NCI-H2081 (cell line): ENCODE measurements around the gene DSG2.

Experiments used
- DNase-seq, 2 experiments: peaks; one replicate each; lab custom pipeline; 2025; lab: John Stamatoyannopoulos, UW

The DSG2 gene

DNA sequence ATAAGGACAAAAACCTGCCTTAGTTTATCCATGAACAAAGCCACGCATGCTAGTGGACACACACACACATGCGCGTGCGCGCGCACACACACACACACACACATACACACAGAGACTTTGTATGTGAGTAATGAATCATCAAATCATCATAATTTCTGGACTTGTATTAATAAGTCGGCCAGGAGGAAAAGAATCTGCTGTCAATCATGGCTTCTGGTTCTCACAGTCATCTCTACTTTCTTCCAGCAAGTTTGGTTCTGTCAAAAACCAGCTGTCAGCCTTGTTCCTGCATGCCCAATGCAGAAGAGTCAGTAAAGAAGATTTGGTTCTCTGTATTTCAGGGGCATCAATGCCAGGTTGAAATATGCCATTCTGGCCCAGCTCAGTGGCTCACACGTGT lies 92.6 kb downstream of the DSG2 start:
- no peak for DNase-seq

DNA sequence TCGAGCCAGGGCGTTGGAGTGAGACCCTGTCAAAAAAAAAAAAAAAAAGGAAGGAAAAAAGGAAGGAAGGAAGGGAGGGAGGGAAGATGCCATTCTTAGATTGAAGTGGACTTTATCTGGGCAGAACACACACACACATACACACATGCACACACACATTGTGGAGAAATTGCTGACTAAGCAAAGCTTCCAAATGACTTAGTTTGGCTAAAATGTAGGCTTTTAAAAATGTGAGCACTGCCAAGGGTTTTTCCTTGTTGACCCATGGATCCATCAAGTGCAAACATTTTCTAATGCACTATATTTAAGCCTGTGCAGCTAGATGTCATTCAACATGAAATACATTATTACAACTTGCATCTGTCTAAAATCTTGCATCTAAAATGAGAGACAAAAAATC lies 93.1 kb downstream of the DSG2 start:
- DNase-seq, result no peak

GRCh38 chr18:31591628-31592027 lies 93.7 kb downstream of the DSG2 start, which contains the start of gene TTR:
TTR (plus strand) TSS chr18:31591877; CDS start chr18:31591903, 26 bp downstream.
- no peak for DNase-seq

GRCh38 chr18:31592506-31593157 lies 94.7 kb downstream of the DSG2 start:
- DNase-seq, result no peak

- no peak for DNase-seq
Measured at GRCh38 chr18:31595121-31595771, 97.3 kb downstream of the DSG2 start.

DNA sequence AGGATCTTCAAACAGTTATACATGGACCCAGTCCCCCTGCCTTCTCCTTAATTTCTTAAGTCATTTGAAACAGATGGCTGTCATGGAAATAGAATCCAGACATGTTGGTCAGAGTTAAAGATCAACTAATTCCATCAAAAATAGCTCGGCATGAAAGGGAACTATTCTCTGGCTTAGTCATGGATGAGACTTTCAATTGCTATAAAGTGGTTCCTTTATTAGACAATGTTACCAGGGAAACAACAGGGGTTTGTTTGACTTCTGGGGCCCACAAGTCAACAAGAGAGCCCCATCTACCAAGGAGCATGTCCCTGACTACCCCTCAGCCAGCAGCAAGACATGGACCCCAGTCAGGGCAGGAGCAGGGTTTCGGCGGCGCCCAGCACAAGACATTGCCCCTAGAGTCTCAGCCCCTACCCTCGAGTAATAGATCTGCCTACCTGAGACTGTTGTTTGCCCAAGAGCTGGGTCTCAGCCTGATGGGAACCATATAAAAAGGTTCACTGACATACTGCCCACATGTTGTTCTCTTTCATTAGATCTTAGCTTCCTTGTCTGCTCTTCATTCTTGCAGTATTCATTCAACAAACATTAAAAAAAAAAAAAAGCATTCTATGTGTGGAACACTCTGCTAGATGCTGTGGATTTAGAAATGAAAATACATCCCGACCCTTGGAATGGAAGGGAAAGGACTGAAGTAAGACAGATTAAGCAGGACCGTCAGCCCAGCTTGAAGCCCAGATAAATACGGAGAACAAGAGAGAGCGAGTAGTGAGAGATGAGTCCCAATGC lies 98.3 kb downstream of the DSG2 start:
- no peak for DNase-seq

- DNase-seq, result no peak
Measured at GRCh38 chr18:31598021-31598805, 100.2 kb downstream of the DSG2 start.
